Endothelial cell of umbilical vein (primary cell): ENCODE measurements around the gene SGCB.

Source experiments
- EZH2 ChIP-seq: IDR thresholded peaks from 2 replicates; pipeline ENCODE4 v1.6.1; 2012; ENCODE audit warnings: borderline replicate concordance, low read depth, mild to moderate bottlenecking, moderate library complexity, low read length, inconsistent platforms; ENCODE audit not compliant: severe bottlenecking
- JUN ChIP-seq: IDR thresholded peaks from 2 replicates; pipeline ENCODE4 v1.6.1; 2011; ENCODE audit warnings: borderline replicate concordance, low read depth; ENCODE audit not compliant: insufficient read length, insufficient read depth
- MYC ChIP-seq: IDR thresholded peaks from one replicate; pipeline ENCODE4 v1.6.1; 2011; ENCODE audit warnings: mild to moderate bottlenecking, low read depth, low read length
- POLR2A ChIP-seq: IDR thresholded peaks from 2 replicates; pipeline ENCODE4 v1.6.1; 2012; ENCODE audit warnings: low read depth, mild to moderate bottlenecking, control low read depth, low read length
- POLR2AphosphoS5 ChIP-seq: IDR thresholded peaks from 2 replicates; pipeline ENCODE4 v1.6.1; 2012; ENCODE audit warnings: low read depth, mild to moderate bottlenecking, control low read depth, low read length, moderate library complexity; ENCODE audit not compliant: insufficient read depth
- TF ChIP-seq, protein P1 (sequence below), 2 donors: IDR thresholded peaks; 1 replicate in 1 of 2; 2 replicates in 1 of 2; pipeline ENCODE4 v1.5.1; 2011; ENCODE audit warnings: low read length in 2 of 2, mild to moderate bottlenecking in 2 of 2, moderate library complexity in 2 of 2, control low read depth in 1 of 2, inconsistent platforms in 1 of 2, low read depth in 1 of 2; ENCODE audit not compliant: insufficient read depth in 1 of 2; ENCODE audit errors: extremely low read depth in 1 of 2
- TF ChIP-seq, protein P2 (sequence below): IDR thresholded peaks from 2 replicates; pipeline ENCODE4 v1.6.1; 2011; ENCODE audit not compliant: insufficient read depth, insufficient read length

DNA sequence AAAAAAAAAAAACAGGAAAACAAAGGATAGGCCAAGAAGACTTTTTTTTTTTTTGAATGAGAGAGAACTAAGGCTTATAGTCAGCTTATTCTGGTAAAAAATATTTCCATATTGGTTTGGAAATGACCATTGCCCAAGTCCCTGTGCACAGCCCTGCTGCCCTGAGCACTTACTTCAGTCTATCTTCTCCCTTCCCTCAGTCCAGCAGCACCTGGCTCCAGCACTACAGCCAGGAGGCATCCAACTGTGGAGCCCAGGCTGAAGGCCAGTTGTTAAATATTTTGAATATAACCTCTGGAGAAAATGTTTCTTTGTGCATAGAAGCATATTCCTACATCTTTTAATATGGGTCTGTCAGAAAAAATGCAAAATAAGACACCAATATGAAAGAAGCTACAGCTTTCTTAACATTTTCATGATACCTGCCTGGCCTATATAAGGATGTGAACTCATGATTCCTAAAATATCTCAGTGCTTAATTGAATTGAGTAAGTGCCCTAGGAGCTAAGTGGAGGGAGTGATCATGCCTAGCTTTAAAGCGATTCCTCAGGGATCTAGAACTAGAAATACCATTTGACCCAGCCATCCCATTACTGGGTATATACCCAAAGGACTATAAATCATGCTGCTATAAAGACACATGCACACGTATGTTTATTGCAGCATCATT, 32.4 kb downstream of the SGCB start:
- TF ChIP-seq POLR2AphosphoS5 (no peak), POLR2A (no peak), EZH2 (no peak), JUN (no peak), MYC (no peak)
- TF ChIP-seq, protein P1, sequence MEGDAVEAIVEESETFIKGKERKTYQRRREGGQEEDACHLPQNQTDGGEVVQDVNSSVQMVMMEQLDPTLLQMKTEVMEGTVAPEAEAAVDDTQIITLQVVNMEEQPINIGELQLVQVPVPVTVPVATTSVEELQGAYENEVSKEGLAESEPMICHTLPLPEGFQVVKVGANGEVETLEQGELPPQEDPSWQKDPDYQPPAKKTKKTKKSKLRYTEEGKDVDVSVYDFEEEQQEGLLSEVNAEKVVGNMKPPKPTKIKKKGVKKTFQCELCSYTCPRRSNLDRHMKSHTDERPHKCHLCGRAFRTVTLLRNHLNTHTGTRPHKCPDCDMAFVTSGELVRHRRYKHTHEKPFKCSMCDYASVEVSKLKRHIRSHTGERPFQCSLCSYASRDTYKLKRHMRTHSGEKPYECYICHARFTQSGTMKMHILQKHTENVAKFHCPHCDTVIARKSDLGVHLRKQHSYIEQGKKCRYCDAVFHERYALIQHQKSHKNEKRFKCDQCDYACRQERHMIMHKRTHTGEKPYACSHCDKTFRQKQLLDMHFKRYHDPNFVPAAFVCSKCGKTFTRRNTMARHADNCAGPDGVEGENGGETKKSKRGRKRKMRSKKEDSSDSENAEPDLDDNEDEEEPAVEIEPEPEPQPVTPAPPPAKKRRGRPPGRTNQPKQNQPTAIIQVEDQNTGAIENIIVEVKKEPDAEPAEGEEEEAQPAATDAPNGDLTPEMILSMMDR (IDR thresholded peaks at IDR 0.05; ENCODE audit: extremely low read depth in 1 of 2, insufficient read depth in 1 of 2, low read depth in 1 of 2, low read length in 2 of 2), result no peak
- TF ChIP-seq, protein P2, sequence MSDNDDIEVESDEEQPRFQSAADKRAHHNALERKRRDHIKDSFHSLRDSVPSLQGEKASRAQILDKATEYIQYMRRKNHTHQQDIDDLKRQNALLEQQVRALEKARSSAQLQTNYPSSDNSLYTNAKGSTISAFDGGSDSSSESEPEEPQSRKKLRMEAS, result no peak
